ENCODE results near the gene PLEKHG5.
"Not testable (repeated sequence)": the region's sequence is repeated elsewhere in the genome, so short reads cannot be mapped to it uniquely, and the experiment has no call there.

The PLEKHG5 gene

GRCh38 chr1:6428453-6428852 lies 63.0 kb downstream of the PLEKHG5 start:
- not testable (repeated sequence) for DNase-seq (ENCODE audit: insufficient read length, low spot score); FAIRE-seq

- DNase-seq (ENCODE audit: insufficient read length, low spot score), result no peak
- no peak for FAIRE-seq
Observed at GRCh38 chr1:6427441-6428390, 63.8 kb downstream of the PLEKHG5 start.

GRCh38 chr1:6426972-6427350 lies 64.5 kb downstream of the PLEKHG5 start:
- DNase-seq (ENCODE audit: insufficient read length, low spot score) (no peak), FAIRE-seq (no peak)

GRCh38 chr1:6426277-6426971 lies 65.0 kb downstream of the PLEKHG5 start:
- DNase-seq (ENCODE audit: insufficient read length, low spot score) (no peak), FAIRE-seq (no peak)

- DNase-seq (ENCODE audit: insufficient read length, low spot score) (no peak), FAIRE-seq (no peak)
Observed at GRCh38 chr1:6425658-6426057, 65.8 kb downstream of the PLEKHG5 start.

GRCh38 chr1:6424619-6425593 lies 66.6 kb downstream of the PLEKHG5 start, which contains the start of gene ESPN:
ESPN (plus strand) TSS chr1:6424776; CDS start chr1:6424956, 180 bp downstream.
- FAIRE-seq (no peak), DNase-seq (ENCODE audit: insufficient read length, low spot score) (no peak)

GRCh38 chr1:6424000-6424565 lies 67.4 kb downstream of the PLEKHG5 start:
- no peak for FAIRE-seq
- no peak for DNase-seq (ENCODE audit: insufficient read length, low spot score)

- FAIRE-seq, result no peak
- DNase-seq (ENCODE audit: insufficient read length, low spot score), result peak; percentile 94
Observed at GRCh38 chr1:6423321-6423999, 68.0 kb downstream of the PLEKHG5 start.

GRCh38 chr1:6421266-6421665 lies 70.2 kb downstream of the PLEKHG5 start:
- no peak for FAIRE-seq
- no peak for DNase-seq (ENCODE audit: insufficient read length, low spot score)

GRCh38 chr1:6420454-6421042 lies 70.9 kb downstream of the PLEKHG5 start:
- FAIRE-seq (no peak), DNase-seq (ENCODE audit: insufficient read length, low spot score) (no peak)

- DNase-seq (ENCODE audit: insufficient read length, low spot score) (no peak), FAIRE-seq (no peak)
Observed at GRCh38 chr1:6419804-6420453, 71.5 kb downstream of the PLEKHG5 start, which contains the start of gene HES2. HES2 (minus strand) TSS chr1:6419919; CDS start chr1:6419820, 99 bp downstream.

- FAIRE-seq (no peak), DNase-seq (ENCODE audit: insufficient read length, low spot score) (no peak)
Observed at GRCh38 chr1:6419397-6419803, 72.1 kb downstream of the PLEKHG5 start.

GRCh38 chr1:6418668-6419396 lies 72.6 kb downstream of the PLEKHG5 start:
- FAIRE-seq (no peak), DNase-seq (ENCODE audit: insufficient read length, low spot score) (no peak)

GRCh38 chr1:6417961-6418667 lies 73.4 kb downstream of the PLEKHG5 start:
- no peak for FAIRE-seq
- DNase-seq (ENCODE audit: insufficient read length, low spot score), result no peak
